Measurements from ENCODE around the gene PHKA2.

DNA sequence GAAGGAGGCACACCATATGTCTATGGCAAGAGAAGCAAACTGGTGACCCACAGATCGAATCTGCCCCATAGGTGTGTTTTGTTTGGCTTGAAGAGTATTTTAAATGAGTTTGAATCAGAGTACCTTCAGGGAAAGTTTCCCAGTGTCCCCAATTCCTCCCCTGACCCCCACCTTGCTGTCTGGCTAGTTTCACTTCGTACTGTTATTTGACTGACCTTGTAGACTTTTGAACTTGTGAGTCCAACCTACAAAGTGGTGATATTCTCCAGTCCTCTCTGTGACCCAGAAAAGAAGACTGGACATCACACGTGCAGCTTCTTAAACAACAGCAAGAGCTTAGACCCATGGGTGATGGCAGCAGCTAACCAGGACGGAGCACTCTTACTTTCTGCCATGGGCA lies 39.4 kb downstream of the PHKA2 start:
- TF ChIP-seq, protein P1, sequence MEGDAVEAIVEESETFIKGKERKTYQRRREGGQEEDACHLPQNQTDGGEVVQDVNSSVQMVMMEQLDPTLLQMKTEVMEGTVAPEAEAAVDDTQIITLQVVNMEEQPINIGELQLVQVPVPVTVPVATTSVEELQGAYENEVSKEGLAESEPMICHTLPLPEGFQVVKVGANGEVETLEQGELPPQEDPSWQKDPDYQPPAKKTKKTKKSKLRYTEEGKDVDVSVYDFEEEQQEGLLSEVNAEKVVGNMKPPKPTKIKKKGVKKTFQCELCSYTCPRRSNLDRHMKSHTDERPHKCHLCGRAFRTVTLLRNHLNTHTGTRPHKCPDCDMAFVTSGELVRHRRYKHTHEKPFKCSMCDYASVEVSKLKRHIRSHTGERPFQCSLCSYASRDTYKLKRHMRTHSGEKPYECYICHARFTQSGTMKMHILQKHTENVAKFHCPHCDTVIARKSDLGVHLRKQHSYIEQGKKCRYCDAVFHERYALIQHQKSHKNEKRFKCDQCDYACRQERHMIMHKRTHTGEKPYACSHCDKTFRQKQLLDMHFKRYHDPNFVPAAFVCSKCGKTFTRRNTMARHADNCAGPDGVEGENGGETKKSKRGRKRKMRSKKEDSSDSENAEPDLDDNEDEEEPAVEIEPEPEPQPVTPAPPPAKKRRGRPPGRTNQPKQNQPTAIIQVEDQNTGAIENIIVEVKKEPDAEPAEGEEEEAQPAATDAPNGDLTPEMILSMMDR (IDR thresholded peaks at IDR 0.05): no peak
- no peak for TF ChIP-seq POLR2AphosphoS5 (IDR thresholded peaks at IDR 0.05)
- TF ChIP-seq POLR2A (IDR thresholded peaks at IDR 0.05): no peak
- no peak for TF ChIP-seq EP300 (IDR thresholded peaks at IDR 0.05)

All from sigmoid colon (tissue), 4 donors.